Mucosa of descending colon (tissue), 3 donors: Measurements from ENCODE around the gene GALNT5. TPM values are rescaled to one million over a fixed set of nuclear protein-coding genes. Genes with fewer than 3 reads are reported as not detected.

Experiments used
- ATAC-seq: fragments of 200-7000 bp; cut with Tn5 transposase; one replicate; pipeline ENCODE4 v1.9.1; 2020; ENCODE audit warnings: mild to moderate bottlenecking, moderate library complexity
- DNase-seq, 3 donors: peaks; one replicate each; pipeline ENCODE4 v3.0.0-alpha.2; 2020
- H3K36me3 ChIP-seq: fragments of 200-600 bp; one replicate; pipeline ENCODE4 v1.8.0; 2021; ENCODE audit warnings: low read depth, mild to moderate bottlenecking
- H3K4me1 ChIP-seq: fragments of 200-600 bp; one replicate; pipeline ENCODE4 v1.8.0; 2021; ENCODE audit warnings: low read depth, mild to moderate bottlenecking
- H3K4me3 ChIP-seq: fragments of 200-600 bp; one replicate; pipeline ENCODE4 v1.8.0; 2021; ENCODE audit warnings: mild to moderate bottlenecking
- H3K9me3 ChIP-seq: fragments of 200-600 bp; one replicate; pipeline ENCODE4 v1.8.0; 2021; ENCODE audit warnings: mild to moderate bottlenecking
- intact Hi-C, 2 donors: fragments of 100-400 bp; cut with DNase I in 1 of 2; cut with micrococcal nuclease in 1 of 2; formaldehyde crosslinking; loops; one replicate each; pipeline versions ENCODE4 v1.11.0 to v1.11.1; 2022; cut with DNase I, micrococcal nuclease
- total RNA-seq, 3 donors: library from RNA; stranded (reverse); fragmentation: NEBNext Ultra II Directional in 2 of 3; extraction: Animal tissue kit (Norgen Biotek cat#: 25700) in 2 of 3; gene quantifications; one replicate each; pipeline versions ENCODE4 v1.2.1 to v1.2.4, GENCODE V29; 2021 to 2023
- TF ChIP-seq, protein P1 (sequence below): fragments of 200-600 bp; IDR thresholded peaks from one replicate; pipeline ENCODE4 v1.8.0; 2022; ENCODE audit warnings: antibody characterized with exemption, mild to moderate bottlenecking
- donor health status: DM: no; HTN: no; CAD: no; lungs with moderate emphysema.
- donor health status: DM: no; HTN: no; CAD: no.
- donor health status: DM: no; HTN: yes; CAD: no.

GALNT5 gene
- total RNA-seq, 3 donors from 2014 or later = 16.5 to 46.1 (median 45.5) TPM

DNA sequence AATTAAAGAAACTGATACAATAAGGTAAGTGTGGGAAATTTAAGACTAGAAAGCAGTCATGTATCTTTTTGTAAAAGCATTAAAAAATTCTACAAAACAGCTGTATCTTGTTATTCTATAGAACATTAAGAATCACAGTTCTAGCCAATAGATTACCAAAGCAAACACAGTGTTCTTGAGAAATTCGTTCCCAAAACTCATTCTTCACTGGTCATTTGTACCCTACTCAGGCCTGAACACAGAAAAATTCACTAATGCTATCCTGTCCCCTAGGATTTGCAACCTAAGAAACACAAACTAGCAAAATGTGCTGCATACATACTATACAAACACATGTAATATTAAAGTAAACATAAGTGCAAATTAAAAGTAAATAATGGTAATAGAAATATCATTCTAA, 39.0 kb downstream of the GALNT5 start:
- TF ChIP-seq, protein P1, sequence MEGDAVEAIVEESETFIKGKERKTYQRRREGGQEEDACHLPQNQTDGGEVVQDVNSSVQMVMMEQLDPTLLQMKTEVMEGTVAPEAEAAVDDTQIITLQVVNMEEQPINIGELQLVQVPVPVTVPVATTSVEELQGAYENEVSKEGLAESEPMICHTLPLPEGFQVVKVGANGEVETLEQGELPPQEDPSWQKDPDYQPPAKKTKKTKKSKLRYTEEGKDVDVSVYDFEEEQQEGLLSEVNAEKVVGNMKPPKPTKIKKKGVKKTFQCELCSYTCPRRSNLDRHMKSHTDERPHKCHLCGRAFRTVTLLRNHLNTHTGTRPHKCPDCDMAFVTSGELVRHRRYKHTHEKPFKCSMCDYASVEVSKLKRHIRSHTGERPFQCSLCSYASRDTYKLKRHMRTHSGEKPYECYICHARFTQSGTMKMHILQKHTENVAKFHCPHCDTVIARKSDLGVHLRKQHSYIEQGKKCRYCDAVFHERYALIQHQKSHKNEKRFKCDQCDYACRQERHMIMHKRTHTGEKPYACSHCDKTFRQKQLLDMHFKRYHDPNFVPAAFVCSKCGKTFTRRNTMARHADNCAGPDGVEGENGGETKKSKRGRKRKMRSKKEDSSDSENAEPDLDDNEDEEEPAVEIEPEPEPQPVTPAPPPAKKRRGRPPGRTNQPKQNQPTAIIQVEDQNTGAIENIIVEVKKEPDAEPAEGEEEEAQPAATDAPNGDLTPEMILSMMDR = no peak
- H3K4me3 ChIP-seq = no peak overlapping the region

DNA sequence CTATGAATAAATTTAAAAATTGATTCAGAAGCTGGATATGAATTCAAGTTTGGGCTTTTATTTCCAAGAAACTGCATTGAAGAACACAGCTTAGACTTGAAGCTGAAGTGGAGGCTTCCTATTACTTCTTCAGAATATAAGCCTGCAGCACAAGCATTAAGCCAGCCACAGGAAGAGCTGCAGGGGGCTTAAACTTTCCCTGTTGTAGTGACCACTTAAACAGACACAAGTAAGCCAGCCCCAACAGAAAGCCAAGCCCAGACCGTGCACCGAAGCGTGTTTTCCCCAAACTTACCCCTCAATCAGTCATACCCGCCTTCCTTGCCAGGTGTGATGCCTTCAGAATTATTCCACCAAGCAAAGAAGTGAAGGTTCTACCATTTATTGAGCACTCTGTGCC, 39.5 kb downstream of the GALNT5 start:
- TF ChIP-seq, protein P1 = no peak
- DNase-seq (no peak), ATAC-seq (no peak)
- no peaks in the 10 kb centered on the region for H3K4me1 ChIP-seq
- H3K4me3 ChIP-seq = no peak overlapping the region
- H3K9me3 ChIP-seq = no peaks in the 10 kb centered on the region
- no peaks in the 10 kb centered on the region for H3K36me3 ChIP-seq
- intact Hi-C loops = no loop called here

More for the DNA sequence above, 39.0 kb downstream of the GALNT5 start:
- ATAC-seq (no peak), DNase-seq (no peak)
- Histone ChIP-seq H3K4me1 (no peaks in the 10 kb centered on the region), H3K9me3 (no peaks in the 10 kb centered on the region), H3K36me3 (no peaks in the 10 kb centered on the region)
- intact Hi-C loops = no loop called here

DNA sequence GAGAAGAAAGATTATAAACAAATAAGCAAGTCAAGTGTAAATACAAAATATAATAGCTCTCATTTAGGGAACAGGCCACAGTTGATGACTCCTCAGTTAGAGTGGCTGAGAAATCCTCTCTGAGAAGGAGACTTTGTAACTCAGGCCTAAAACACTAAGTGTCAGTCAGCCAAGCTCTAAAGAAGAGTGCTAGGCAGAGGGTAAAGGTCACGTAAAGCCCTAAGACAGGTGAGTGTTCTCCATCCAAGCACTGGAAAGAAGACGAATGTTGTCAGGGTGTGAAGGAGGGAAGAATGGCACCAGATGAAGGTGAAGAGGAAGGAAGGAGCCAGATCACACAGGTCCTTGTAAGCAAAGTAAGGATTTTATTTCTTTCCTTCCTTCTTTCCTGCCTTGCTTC, 43.8 kb downstream of the GALNT5 start:
- intact Hi-C loops = no loop called here
- Histone ChIP-seq H3K9me3 (no peaks in the 10 kb centered on the region), H3K36me3 (no peaks in the 10 kb centered on the region), H3K4me3 (no peak overlapping the region), H3K4me1 (no peaks in the 10 kb centered on the region)
- DNase-seq (no peak), ATAC-seq (peak; percentile 36)
- TF ChIP-seq, protein P1 = no peak

DNA sequence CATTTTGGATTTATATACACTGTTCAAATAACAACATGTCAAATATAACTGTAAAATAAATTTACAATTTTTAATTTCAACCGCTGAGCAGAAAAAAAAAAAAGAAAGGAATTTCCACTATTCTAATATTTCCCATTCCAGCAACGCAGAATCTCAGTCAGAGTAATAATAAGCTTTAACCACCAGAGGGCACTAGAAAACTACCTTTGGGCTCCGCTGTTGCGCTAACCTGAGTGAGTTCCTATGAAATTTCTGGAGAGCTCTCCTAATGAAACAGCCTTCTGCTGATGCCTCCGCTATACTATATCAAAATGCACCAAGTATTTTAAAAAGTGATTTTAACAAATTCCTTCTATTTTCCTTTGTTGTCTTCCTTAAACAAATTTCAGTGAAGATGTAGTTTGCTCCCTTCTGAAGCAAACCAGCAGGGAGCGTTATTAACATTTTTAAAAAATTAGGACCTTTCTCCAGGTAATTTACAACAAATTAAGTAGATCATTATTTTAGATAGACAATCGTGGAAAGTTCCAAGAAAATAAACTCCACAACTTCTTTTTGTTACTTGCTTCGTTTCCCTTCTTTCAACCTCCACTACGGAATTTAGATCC, 45.1 kb downstream of the GALNT5 start:
- intact Hi-C loops = no loop called here
- peak in 1 of 3 donors; percentile 24 for DNase-seq

DNA sequence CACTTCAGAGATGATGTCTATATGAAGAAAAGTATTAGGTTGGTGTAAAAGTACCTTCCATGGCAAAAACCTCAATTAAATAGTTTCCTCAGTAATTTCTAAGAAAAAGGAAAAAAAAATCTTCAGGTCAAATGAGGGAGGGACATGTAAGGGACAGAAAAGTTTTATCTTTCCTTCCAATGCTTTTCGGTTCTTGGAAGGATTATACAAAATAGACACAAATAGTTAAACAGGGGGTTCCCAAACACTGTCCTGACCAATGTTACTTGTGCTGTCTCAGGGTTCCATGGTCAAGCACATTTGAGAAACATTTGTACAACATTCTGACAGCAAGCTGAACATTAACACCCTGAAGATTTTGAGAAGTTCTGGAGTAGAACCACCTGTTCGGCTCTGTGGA, 46.1 kb downstream of the GALNT5 start:
- no peaks in the 10 kb centered on the region for H3K36me3 ChIP-seq
- ATAC-seq (no peak), DNase-seq (no peak)
- no peaks in the 10 kb centered on the region for H3K4me1 ChIP-seq
- intact Hi-C loops = no loop called here
- H3K4me3 ChIP-seq = no peak overlapping the region
- H3K9me3 ChIP-seq = no peaks in the 10 kb centered on the region
- TF ChIP-seq, protein P1 = no peak

More for the DNA sequence above, 45.1 kb downstream of the GALNT5 start:
- no peaks in the 10 kb centered on the region for H3K4me1 ChIP-seq
- ATAC-seq = peak; percentile 89
- TF ChIP-seq, protein P1 = peak; percentile 28
- H3K36me3 ChIP-seq = no peaks in the 10 kb centered on the region
- H3K9me3 ChIP-seq = no peaks in the 10 kb centered on the region
- no peak overlapping the region for H3K4me3 ChIP-seq
